Upper lobe of left lung (tissue), 6 donors: Measurements from ENCODE around the gene DBET. TPM values are rescaled to one million over a fixed set of nuclear protein-coding genes. Genes with fewer than 3 reads are reported as not detected.
A peak's percentile ranks its signal among the peaks of the same experiment; 100 is the strongest.
"Not testable (repeated sequence)": the region's sequence is repeated elsewhere in the genome, so short reads cannot be mapped to it uniquely, and the experiment has no call there.

Source experiments
- ATAC-seq, 2 donors: fragments of 200-7000 bp; cut with Tn5 transposase; one replicate each; pipeline ENCODE4 v1.9.1; 2022; ENCODE audit warnings: mild to moderate bottlenecking in 2 of 2, moderate library complexity in 2 of 2; ENCODE audit not compliant: low FRiP score in 2 of 2
- DNase-seq, 2 donors: peaks; one replicate each; pipeline ENCODE4 v3.0.0-alpha.2; 2019 to 2020
- H3K27ac ChIP-seq, 4 donors: fragments of 200-600 bp; sonication (generic); one replicate each; pipeline ENCODE4 v1.5.1; 2016 to 2019
- H3K27me3 ChIP-seq, 4 donors: fragments of 200-600 bp; sonication (generic); one replicate each; pipeline ENCODE4 v1.5.1; 2017 to 2019
- H3K36me3 ChIP-seq, 4 donors: fragments of 200-600 bp; sonication (generic); one replicate each; pipeline ENCODE4 v1.5.1; 2016 to 2019
- H3K4me1 ChIP-seq, 4 donors: fragments of 200-600 bp; sonication (generic); one replicate each; pipeline ENCODE4 v1.5.1; 2018 to 2019
- H3K4me3 ChIP-seq, 4 donors: fragments of 200-600 bp; sonication (generic); one replicate each; pipeline ENCODE4 v1.5.1; 2017 to 2019; ENCODE audit warnings: mild to moderate bottlenecking in 2 of 4, moderate library complexity in 1 of 4
- H3K9me3 ChIP-seq, 4 donors: fragments of 200-600 bp; sonication (generic); one replicate each; pipeline ENCODE4 v1.5.1; 2018 to 2019
- WGBS, 2 donors: methylation state at CpG; one replicate each; pipeline ENCODE4 v1.1.5; 2017 to 2018; 5-methylcytosine and 5-hydroxymethylcytosine counted together
- total RNA-seq, 6 donors: library from RNA; depleted of rRNA in 4 of 6; stranded (reverse); fragments of >200 nt in 4 of 6; gene quantifications; one replicate each; pipeline versions ENCODE4 v1.1.0 to v1.2.1, GENCODE V29; 2016 to 2021
- donor health status: DM: no; HTN: no; CAD: no; lungs with moderate emphysema.
- donor health status: DM: no; HTN: yes; CAD: no; lungs with severe emphysema.

The DBET gene
- total RNA-seq, 6 donors from 2014 or later: not detected

DNA sequence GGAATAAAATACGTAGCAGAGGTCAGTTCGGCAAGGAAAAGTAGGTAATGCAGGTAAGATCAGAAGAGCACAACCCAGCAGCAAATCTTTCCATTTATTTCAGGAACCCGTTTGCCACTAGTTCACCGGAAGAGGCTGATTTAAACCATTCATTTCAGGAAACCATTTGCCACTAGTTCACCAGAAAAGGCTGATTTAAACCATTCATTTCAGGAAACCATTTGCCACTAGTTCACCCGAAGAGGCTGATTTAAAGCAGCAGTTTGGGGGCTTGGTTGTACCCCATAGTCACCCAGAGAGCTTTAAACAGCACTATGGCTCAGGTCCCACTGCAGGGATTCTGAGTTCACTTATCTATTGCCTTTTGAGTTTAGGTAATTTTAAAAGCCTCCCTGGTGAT, 33.0 kb upstream of the DBET start:
- H3K36me3 ChIP-seq, H3K27ac ChIP-seq, DNase-seq, H3K9me3 ChIP-seq, H3K27me3 ChIP-seq, H3K4me1 ChIP-seq, ATAC-seq, H3K4me3 ChIP-seq: not testable (repeated sequence)
- WGBS, 2 donors: 24 to 70% methylated on average over 3 of the region's 5 CpGs

GRCh38 chr4:190037704-190038388, 26.5 kb upstream of the DBET start:
- not testable (repeated sequence) for H3K4me3 ChIP-seq, H3K4me1 ChIP-seq, H3K9me3 ChIP-seq, ATAC-seq, H3K27ac ChIP-seq, H3K27me3 ChIP-seq, H3K36me3 ChIP-seq
- 4 to 5% methylated on average over 4 to 8 of the region's 39 CpGs for WGBS, 2 donors
- peak in 1 of 2 donors; percentile 32 for DNase-seq

DNA sequence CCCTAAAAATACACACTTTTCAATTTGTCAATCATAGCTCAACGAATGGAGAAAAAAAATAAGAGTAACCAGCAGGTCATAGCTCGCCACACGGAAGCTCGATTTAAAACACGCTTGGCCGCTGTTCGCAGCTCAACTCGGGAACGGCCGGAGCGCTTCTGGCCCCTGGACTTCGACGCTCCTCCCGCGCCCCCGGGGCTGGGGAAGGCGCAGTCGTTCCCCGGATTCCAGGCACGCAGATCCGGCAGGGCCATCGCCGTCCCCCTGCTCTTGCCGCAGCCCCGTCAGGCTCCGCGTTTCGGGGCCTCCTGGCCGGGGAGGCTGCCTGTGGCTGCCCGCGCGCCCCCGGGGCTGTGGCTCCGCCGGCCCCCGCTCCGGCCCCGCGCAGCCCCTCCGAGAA, 23.4 kb upstream of the DBET start:
- 43 to 50% methylated on average over 20 to 30 of the region's 40 CpGs for WGBS, 2 donors
- peak in 1 of 2 donors; percentile 66 for DNase-seq
- not testable (repeated sequence) for H3K36me3 ChIP-seq, H3K27ac ChIP-seq, H3K27me3 ChIP-seq, H3K4me3 ChIP-seq, H3K4me1 ChIP-seq, H3K9me3 ChIP-seq, ATAC-seq

DNA sequence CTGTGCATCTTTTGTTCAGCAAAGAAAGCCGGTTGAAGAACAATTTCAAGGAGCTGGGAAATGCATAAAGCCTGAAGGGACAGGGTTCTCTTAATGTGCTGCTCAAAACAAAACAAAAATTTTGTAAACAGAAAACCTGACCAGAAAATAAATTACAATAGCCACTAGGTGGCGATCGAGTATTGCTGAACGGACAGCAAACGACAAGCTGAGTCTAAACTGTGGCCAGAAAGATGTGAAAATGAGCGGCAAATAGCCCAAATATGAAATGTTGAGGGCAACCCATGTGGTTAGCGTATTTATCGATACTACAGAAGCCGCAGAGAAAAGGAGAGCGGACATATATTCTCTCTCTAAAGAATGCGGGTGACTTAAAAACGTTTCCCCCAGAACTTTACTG, 16.7 kb upstream of the DBET start:
- not testable (repeated sequence) for ATAC-seq, H3K4me3 ChIP-seq, DNase-seq, H3K36me3 ChIP-seq, H3K27ac ChIP-seq, H3K27me3 ChIP-seq, H3K9me3 ChIP-seq, H3K4me1 ChIP-seq
- 0% methylated on average over 1 of the region's 12 CpGs; no CpG with 5 or more reads in 1 of the 2 donors for WGBS, 2 donors

DNA sequence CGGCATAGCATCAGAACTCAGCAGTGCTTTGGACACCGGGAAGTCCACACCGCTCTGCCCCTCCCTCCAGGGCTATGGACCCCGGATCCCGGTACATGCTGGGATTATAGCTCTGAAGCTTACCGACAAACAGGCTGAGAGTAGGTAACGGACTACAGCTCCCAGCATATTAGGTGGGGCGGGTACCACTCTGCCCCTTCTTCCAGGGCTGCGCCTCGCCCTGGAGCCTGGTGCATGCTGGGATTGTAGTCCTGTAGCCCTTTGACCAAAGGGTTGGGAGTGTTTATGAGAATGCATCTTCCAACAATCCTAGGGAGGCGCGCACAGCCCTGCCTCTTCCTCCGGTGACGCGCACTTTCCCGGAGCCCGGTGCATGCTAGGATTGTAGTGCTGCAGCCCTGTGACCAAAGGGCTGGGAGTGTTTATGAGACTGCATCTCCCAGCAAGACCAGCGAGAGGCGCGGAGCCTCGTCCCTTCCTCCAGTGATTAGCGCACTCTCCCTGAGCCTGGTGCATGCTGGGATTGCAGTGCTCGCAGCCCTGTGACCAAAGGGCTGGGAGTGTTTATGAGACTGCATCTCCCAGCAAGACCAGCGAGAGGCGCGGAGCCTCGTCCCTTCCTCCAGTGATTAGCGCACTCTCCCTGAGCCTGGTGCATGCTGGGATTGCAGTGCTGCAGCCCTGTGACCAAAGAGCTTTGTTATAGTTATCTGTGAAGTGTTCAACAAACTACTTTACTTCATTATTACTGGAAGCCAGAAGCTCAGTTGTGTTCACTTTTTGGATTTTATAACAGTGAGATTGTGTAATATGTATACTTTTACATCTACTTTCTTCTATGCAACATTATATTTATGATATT, 14.7 kb upstream of the DBET start:
- WGBS, 2 donors: 45% methylated on average over 6 of the region's 28 CpGs; no CpG with 5 or more reads in 1 of the 2 donors
- H3K4me3 ChIP-seq, ATAC-seq, H3K27me3 ChIP-seq, H3K9me3 ChIP-seq, H3K36me3 ChIP-seq, H3K27ac ChIP-seq, H3K4me1 ChIP-seq: not testable (repeated sequence)
- DNase-seq: peak in 1 of 2 donors; percentile 37

- H3K27ac ChIP-seq, ATAC-seq, H3K36me3 ChIP-seq, H3K27me3 ChIP-seq, H3K9me3 ChIP-seq, H3K4me1 ChIP-seq, H3K4me3 ChIP-seq: not testable (repeated sequence)
- WGBS, 2 donors: 54% methylated on average over 4 of the region's 4 CpGs; no CpG with 5 or more reads in 1 of the 2 donors
- DNase-seq: peak in 1 of 2 donors; percentile 57
These were observed 5.3 kb upstream of the DBET start for GRCh38 chr4:190058997-190059396.

- not testable (repeated sequence) for H3K4me3 ChIP-seq, H3K36me3 ChIP-seq, H3K4me1 ChIP-seq, H3K27ac ChIP-seq, DNase-seq, H3K27me3 ChIP-seq, H3K9me3 ChIP-seq, ATAC-seq
- 15 to 32% methylated on average over 3 of the region's 3 CpGs for WGBS, 2 donors
These were observed 503 bp downstream of the DBET start for GRCh38 chr4:190064805-190065204.

DNA sequence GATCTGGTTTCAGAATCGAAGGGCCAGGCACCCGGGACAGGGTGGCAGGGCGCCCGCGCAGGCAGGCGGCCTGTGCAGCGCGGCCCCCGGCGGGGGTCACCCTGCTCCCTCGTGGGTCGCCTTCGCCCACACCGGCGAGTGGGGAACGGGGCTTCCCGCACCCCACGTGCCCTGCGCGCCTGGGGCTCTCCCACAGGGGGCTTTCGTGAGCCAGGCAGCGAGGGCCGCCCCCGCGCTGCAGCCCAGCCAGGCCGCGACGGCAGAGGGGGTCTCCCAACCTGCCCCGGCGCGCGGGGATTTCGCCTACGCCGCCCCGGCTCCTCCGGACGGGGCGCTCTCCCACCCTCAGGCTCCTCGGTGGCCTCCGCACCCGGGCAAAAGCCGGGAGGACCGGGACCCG, 4.0 kb downstream of the DBET start:
- not testable (repeated sequence) for H3K27me3 ChIP-seq, H3K27ac ChIP-seq, H3K36me3 ChIP-seq, H3K4me3 ChIP-seq, ATAC-seq, H3K4me1 ChIP-seq, DNase-seq, H3K9me3 ChIP-seq
- WGBS, 2 donors: 53 to 72% methylated on average over 21 to 43 of the region's 45 CpGs

DNA sequence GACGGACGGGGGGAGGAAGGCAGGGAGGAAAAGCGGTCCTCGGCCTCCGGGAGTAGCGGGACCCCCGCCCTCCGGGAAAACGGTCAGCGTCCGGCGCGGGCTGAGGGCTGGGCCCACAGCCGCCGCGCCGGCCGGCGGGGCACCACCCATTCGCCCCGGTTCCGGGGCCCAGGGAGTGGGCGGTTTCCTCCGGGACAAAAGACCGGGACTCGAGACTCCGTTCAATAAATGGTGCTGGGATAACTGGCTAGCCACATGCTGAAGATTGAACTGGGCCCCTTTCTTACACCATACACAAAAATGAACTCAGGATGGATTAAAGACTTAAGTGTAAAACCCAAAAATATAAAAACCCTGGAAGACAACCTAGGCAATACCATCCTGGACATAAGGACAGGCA, 28.8 kb downstream of the DBET start:
- not testable (repeated sequence) for ATAC-seq, H3K4me3 ChIP-seq, DNase-seq, H3K36me3 ChIP-seq, H3K9me3 ChIP-seq, H3K27ac ChIP-seq, H3K4me1 ChIP-seq, H3K27me3 ChIP-seq
- no CpG with 5 or more reads among the region's 27 CpGs for WGBS, 2 donors

DNA sequence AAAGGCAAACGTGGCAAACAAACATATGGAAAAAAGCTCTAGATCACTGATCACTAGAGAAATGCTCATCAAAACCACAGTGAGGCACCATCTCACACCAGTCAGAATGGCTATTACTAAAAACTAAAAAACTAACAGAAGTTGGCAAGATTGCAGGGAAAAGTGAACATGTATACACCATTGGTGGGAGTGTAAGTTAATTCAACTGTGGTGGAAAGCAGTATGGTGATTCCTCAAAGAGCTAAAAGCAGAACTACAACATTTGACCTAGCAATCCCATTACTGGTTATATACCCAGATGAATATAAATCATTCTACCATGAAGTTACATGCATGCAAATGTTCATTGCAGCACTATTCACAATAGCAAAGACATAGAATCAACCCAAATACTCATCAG, 29.7 kb downstream of the DBET start:
- not testable (repeated sequence) for H3K27me3 ChIP-seq, H3K4me3 ChIP-seq, H3K27ac ChIP-seq, H3K4me1 ChIP-seq, H3K9me3 ChIP-seq, H3K36me3 ChIP-seq, ATAC-seq, DNase-seq
- no CpG with 5 or more reads among the region's 1 CpG for WGBS, 2 donors

DNA sequence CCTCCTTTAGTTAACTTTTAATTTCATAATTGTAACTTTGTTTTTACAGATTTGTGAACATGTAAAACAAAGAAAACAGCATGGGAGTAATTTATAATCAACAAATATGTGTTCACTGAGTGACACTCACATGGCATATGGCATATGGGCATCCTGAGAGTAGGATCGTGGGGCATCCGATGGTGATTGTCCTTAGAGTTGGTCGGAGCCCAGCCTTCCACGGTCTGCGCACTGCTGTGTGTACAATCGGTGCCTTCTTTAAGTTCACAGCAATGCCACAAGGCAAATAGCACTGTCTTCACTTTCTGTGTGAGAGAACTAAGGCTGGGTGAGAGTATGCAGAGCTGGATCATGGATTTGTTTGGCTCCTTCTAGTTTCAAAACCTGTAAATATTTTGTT, 31.0 kb downstream of the DBET start:
- not testable (repeated sequence) for DNase-seq, H3K4me1 ChIP-seq, H3K9me3 ChIP-seq, H3K27ac ChIP-seq, H3K4me3 ChIP-seq, H3K36me3 ChIP-seq, H3K27me3 ChIP-seq
- no CpG with 5 or more reads among the region's 6 CpGs for WGBS, 2 donors
- peak in 1 of 2 donors; percentile 76 for ATAC-seq

GRCh38 chr4:190099605-190100004, 35.3 kb downstream of the DBET start:
- H3K9me3 ChIP-seq, H3K4me3 ChIP-seq, H3K4me1 ChIP-seq, H3K27me3 ChIP-seq, DNase-seq, H3K36me3 ChIP-seq, ATAC-seq, H3K27ac ChIP-seq: not testable (repeated sequence)
- 44% methylated on average over 2 of the region's 2 CpGs; no CpG with 5 or more reads in 1 of the 2 donors for WGBS, 2 donors

- not testable (repeated sequence) for H3K36me3 ChIP-seq, H3K27ac ChIP-seq, H3K4me3 ChIP-seq, H3K9me3 ChIP-seq, H3K4me1 ChIP-seq, DNase-seq, ATAC-seq, H3K27me3 ChIP-seq
- WGBS, 2 donors: no CpG with 5 or more reads among the region's 1 CpG
These were observed 37.2 kb downstream of the DBET start for GRCh38 chr4:190101525-190101924.
